Stimulated activated CD8-positive, alpha-beta memory T cell treated with anti-CD3 and anti-CD28 coated beads, Interleukin-15, amount 100 ng/mL, for 48 hours (primary cell): ENCODE results near the gene ASB9.
"Not testable (repeated sequence)": the region's sequence is repeated elsewhere in the genome, so short reads cannot be mapped to it uniquely, and the experiment has no call there.

Source experiments
- DNase-seq, 2 donors: peaks; one replicate each; pipeline ENCODE4 v3.0.0-alpha.2; 2020; ENCODE audit warnings: low read depth in 2 of 2

ASB9 gene

GRCh38 chrX:15241301-15241700, 28.6 kb downstream of the ASB9 start:
- DNase-seq, result no peak

DNA sequence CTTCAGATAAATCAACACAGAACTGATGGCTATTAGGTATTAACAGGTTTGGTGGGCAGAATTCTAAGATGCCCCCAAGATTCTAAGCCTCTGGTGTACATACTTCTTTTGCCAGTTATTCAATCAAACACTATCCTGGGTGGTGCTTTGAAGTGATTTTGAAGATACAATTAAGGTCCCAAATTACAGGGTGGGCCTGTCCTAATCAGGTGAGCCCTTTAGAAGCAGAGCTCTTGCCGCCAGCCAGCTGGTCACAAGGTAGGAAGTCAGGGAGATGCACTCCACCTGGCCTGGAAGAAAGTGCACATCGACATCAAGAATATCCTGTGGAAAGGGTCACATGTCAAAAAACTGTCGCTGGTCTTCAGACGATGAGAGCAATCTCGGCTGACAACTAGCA, 29.5 kb downstream of the ASB9 start:
- DNase-seq, result no peak

- no peak for DNase-seq
Observed at GRCh38 chrX:15236146-15236545, 33.7 kb downstream of the ASB9 start.

- no peak for DNase-seq
Observed at GRCh38 chrX:15235001-15235400, 34.9 kb downstream of the ASB9 start.

DNA sequence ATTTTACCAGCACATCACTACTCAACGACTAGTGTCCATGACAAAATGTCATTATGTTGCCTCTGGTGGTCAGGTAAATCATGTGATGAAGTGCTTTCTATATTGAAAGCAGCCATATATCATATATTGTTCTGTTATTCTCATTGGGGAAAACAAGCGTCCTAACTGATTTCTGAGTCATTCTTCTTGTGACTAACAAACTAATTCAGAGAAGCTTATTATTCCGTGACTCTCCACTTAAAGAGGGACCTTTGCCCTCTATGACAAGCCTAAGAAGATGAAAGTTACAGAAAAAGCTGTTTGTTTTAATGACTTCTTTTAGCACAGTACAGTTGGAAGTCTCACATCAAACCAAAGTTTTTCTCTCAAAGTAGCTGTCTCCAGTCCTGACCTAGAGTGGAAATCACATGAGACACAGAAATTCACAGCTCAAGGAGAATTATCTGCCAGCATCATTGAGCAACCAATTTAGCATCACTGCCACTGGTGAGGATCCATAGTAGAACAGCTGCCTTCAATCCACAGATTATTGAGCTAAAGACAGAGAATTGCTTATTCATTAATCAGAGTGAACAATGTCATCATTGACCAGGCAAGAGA, 36.4 kb downstream of the ASB9 start:
- no peak for DNase-seq

DNA sequence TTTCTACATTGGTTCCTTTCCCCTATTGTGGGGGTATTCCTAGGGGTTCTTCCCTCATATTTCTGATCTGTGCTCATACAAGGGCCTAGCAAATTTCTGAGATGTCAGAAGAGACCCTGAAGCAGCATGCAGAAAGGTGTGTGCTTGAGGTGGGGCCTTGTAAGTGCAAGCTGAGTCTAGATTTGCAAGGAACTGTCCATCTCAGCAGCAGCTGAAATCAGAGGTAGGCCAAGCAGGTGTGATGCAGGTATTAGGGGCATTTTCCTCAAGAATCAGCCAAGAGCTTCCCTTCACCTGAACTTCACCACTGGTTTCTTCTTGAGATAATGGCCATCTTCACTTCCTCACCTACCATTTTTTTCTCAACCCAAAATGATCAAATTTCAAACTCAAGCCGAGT, 45.1 kb downstream of the ASB9 start:
- no peak for DNase-seq

DNA sequence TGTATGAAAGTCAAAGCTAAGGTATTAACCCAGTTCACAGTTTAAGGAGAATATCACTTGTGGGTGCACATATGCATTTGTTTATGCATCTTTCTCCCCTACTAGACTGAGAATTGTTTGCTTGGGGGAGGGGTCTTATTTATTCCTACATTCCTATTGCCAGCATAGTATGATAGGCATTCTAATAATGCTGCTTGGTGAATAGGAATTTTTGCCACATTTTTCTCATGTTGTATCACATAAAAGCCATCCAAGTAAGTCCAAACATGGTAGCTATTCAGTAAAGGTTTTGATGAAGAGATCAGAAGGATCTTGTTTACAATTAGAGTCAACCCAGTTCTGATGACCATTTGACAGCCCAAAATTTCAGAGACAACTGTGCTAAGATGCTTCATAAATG, 48.6 kb downstream of the ASB9 start:
- no peak for DNase-seq

DNA sequence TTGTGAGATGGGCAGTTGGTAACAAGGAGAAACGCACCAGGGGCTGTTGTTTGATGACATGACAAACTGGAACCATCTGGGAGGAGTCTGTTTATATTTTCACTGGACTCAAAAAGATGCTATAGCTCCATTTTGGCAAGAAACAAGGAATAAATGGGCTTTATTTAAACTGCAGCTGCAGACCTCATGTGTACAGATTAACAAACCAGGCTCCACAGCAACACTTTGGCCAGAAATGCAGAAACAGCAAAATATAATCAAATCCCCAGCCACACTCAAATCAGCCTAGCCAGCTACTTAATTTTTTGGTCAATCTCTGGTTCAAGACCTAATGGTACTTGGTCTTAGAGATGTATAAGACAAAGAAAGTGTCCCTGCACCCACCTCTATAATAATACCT, 52.7 kb downstream of the ASB9 start:
- DNase-seq, result no peak

DNA sequence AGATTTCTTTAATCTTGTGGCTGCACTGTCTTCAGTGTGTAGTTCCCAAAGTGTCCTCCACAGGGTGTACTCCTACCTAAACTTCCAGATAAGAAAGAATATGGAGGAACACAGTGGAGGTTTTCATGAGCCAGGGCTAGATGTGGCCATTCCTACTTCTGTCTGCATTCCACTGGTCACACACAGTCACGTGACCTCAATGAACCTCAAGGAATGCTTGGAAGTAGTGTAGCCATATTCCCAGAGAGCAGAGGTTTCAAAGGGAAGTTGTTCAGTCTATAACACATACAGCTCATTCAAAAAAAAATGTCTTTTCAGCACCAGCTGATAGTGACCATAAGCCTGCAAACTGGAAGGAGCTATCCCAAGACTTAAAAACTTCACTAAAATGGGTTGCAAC, 53.6 kb downstream of the ASB9 start:
- no peak for DNase-seq

DNA sequence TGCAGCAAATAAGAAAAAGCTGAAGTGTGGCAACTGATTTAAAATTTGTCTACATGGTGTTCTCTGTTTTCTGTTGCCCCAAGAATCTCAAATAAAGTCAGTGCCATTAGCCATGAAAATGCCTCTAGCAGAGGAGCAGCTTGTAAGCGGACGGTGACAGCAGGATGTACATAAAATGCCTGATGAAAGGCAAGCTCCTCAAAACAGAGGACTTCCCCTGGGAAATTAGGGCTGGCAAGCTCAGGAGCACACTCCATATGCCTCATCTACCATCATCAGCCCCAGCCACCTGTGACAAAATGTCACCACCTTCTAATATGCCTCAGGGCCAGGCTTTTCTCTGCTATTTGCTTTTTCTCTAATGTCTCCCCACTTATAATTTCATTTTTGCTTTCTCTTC, 54.5 kb downstream of the ASB9 start:
- no peak for DNase-seq

DNA sequence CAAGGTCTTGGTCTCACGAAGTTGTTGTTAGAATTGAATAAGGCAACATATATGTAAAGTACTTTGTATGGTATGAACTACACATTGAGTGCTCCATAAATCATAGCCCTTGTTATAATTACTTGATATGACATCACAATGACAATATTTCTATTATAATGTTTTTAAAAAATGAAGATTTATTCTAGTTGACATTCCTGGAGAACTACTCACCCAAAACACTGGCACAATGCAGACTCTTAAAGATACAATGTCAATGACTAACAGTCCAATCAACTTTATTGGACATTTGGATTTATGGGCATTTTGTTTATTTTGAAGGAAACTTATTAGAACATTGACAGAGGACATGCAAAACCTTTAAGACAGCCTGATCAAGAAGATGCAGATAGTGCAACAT, 55.3 kb downstream of the ASB9 start:
- no peak for DNase-seq

GRCh38 chrX:15209096-15209495, 60.8 kb downstream of the ASB9 start:
- no peak for DNase-seq

DNA sequence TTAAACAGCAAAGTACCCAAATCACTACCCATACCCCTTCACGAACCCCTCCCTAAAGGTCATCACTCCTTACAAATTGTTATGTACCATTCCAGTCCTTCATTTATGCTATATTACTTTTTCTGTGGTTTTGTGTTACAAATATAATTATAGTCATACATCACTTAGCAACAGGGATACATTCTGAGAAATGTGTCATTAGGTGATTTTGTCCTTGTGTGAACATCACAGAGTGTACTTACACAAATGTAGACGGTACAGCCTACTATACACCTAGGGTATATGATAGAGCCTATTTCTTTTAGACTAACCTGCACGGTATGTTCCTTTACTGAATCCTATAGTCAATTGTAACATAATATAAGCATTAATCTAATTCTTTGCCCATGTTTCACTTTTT, 61.9 kb downstream of the ASB9 start:
- no peak for DNase-seq

DNA sequence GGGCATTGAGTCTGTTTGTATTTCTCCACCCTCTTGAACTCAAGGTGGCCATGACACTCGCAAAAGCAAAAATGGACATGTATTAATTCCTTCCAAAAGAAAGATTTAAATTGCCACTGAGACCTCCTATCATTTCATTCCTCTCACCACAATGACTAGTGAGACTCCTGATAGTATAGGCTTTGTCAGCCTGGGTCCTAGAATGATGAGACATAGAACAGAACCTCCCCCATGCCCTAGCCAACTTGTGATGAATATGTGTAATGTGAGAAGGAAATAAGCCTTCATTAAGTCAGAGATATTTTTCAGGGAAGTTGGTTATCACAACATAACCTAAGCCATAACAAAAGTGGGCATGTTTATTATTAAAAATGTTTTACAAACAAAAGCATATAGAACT, 62.5 kb downstream of the ASB9 start:
- DNase-seq, result no peak

GRCh38 chrX:15206306-15206705, 63.6 kb downstream of the ASB9 start:
- DNase-seq, result no peak

GRCh38 chrX:15204130-15204751, 65.6 kb downstream of the ASB9 start:
- no peak for DNase-seq

DNA sequence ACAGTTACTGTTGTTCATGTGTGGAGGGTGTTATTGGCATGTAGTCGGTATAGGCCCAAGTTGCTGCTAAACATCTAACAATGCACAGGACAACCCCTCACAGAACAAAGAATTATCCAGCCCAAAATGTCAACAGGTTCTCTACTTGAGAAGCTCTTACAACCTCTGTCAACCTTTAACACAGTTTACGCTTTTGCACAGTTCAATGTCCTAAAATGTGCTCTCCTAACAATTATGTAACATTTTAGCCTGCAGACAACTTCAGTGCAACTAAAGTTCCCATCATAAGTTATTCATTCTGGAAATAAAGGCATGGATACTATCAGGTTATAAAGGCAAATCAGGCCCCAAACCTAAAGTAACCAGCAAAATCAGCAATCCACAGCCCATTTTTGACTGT, 66.2 kb downstream of the ASB9 start:
- no peak for DNase-seq

DNA sequence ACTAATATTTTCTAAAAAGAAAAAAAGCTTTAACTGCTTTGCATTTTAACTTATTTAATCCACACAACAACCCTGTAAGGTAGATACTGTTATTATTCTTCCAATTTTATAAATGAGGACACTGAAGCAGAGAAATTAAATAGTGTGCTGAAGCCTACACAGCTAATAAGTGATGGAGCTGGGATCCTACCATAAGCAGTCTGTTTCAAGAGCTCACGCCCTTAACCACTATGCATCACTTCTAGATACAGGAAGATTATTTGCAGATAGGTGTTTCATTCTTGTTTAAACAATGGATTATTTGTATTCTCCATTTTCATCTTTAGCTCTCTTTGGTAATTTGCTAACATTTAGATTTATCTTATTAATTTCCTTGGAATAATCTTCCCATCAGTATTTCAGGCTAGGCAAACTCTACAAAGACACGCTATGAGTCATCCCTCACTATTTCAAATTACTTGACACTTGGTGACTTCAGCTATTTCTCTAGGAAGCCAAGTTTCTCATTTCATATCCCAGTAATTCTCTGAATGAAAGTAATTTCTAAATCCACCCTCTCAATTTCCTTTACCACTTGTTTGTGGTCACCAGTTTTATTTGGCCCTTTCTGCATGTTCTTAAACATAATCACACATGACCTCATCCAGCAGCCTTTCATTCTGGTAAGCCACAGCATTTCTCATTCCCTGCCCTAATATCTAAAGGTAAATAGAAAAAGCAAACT, 67.3 kb downstream of the ASB9 start:
- DNase-seq, result no peak

- no peak for DNase-seq
Observed at GRCh38 chrX:15200871-15201270, 69.0 kb downstream of the ASB9 start.

DNA sequence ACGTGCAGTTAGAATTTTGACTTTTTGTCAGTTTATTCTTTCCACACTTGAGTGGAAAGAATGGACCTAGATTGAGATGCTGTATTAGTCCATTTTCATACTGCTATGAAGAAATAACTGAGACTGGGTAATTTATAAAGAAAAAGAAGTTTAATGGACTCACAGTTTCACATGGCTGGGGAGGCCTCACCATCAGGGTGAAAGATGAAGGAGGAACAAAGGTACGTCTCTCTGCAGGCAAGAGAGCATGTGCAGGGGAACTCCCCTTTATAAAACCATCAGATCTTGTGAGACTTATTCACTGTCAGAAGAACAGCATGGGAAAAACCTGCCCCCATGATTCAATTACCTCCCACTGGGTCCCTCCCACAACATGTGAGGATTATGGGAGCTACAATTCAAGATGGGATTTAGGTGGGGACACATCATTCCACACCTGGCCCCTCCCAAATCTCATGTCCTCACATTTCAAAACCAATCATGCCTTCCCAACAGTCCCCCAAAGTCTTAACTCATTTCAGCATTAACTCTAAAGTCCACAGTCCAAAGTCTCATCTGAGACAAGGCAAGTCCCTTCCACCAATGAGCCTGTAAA, 71.2 kb downstream of the ASB9 start:
- DNase-seq, result not testable (repeated sequence)

GRCh38 chrX:15194146-15194545, 75.7 kb downstream of the ASB9 start:
- DNase-seq, result no peak
